NCI-H1436 treated with DMSO at 0.1 percent for 48 hours (cell line): Measurements from ENCODE around the gene G3BP2.
A peak's percentile ranks its signal among the peaks of the same experiment; 100 is the strongest.
"Not testable (repeated sequence)": the region's sequence is repeated elsewhere in the genome, so short reads cannot be mapped to it uniquely, and the experiment has no call there.

Experiments
- DNase-seq: peaks from one replicate; lab custom pipeline; 2025; lab: John Stamatoyannopoulos, UW

The G3BP2 gene

GRCh38 chr4:75673027-75673958 is at the start of gene G3BP2:
TSS of gene G3BP2 (minus strand) at chr4:75673411. CDS start at chr4:75662025, 11,386 bp downstream.
- peak; percentile 86 for DNase-seq

GRCh38 chr4:75722417-75722816 is 49.2 kb upstream of the G3BP2 start:
- no peak for DNase-seq

GRCh38 chr4:75718529-75718928 is 45.3 kb upstream of the G3BP2 start:
- DNase-seq = no peak

- DNase-seq = no peak
Observed at GRCh38 chr4:75717408-75717807, 44.2 kb upstream of the G3BP2 start.

GRCh38 chr4:75716054-75716453 is 42.8 kb upstream of the G3BP2 start:
- DNase-seq = not testable (repeated sequence)

GRCh38 chr4:75715105-75715799 is 42.0 kb upstream of the G3BP2 start:
- DNase-seq = no peak

GRCh38 chr4:75714704-75715103 is 41.5 kb upstream of the G3BP2 start:
- no peak for DNase-seq

- no peak for DNase-seq
Observed at GRCh38 chr4:75714011-75714410, 40.8 kb upstream of the G3BP2 start.

GRCh38 chr4:75710246-75710645 is 37.0 kb upstream of the G3BP2 start:
- DNase-seq = no peak

- no peak for DNase-seq
Observed at GRCh38 chr4:75708218-75708691, 35.0 kb upstream of the G3BP2 start.

- DNase-seq = no peak
Observed at GRCh38 chr4:75705198-75705977, 32.2 kb upstream of the G3BP2 start.

GRCh38 chr4:75702919-75703411 is 29.8 kb upstream of the G3BP2 start:
- DNase-seq = no peak

GRCh38 chr4:75699299-75699698 is 26.1 kb upstream of the G3BP2 start:
- no peak for DNase-seq

- DNase-seq = no peak
Observed at GRCh38 chr4:75698963-75699228, 25.7 kb upstream of the G3BP2 start.

- no peak for DNase-seq
Observed at GRCh38 chr4:75698162-75698962, 25.2 kb upstream of the G3BP2 start.

- no peak for DNase-seq
Observed at GRCh38 chr4:75696581-75696980, 23.4 kb upstream of the G3BP2 start.

GRCh38 chr4:75696071-75696470 is 22.9 kb upstream of the G3BP2 start:
- DNase-seq = no peak

GRCh38 chr4:75692066-75692465 is 18.9 kb upstream of the G3BP2 start:
- not testable (repeated sequence) for DNase-seq

GRCh38 chr4:75687125-75687524 is 13.9 kb upstream of the G3BP2 start:
- not testable (repeated sequence) for DNase-seq

- no peak for DNase-seq
Observed at GRCh38 chr4:75686346-75686745, 13.1 kb upstream of the G3BP2 start.

- no peak for DNase-seq
Observed at GRCh38 chr4:75685546-75686189, 12.5 kb upstream of the G3BP2 start.
